ENCODE results near the gene JAKMIP2. TPM values are rescaled to one million over a fixed set of nuclear protein-coding genes. Genes with fewer than 3 reads are reported as not detected.

The JAKMIP2 gene
- polyA plus RNA-seq, 1 donor from 2014 or later = 46.3 TPM

DNA sequence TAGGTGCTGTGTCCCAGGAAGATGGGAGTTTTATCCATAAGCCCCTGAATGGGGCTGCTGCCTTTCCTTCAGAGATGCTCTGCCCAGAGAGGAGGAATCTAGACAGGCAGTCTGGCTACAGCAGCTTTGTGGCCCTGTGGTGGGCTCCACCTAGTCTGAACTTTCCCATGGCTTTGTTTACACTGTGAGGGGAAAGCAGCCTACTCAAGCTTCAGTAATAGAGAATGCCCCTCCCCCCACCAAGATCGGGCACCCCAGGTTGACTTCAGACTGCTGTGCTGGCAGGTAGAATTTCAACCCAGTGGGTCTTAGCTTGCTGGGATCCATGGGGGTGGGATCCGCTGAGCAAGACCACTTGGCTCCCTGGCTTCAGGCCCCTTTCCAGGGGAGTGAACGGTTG is 171.7 kb downstream of the JAKMIP2 start:
- H3K9me2 ChIP-seq (ENCODE audit: insufficient read depth, low read length) = no peaks in the 10 kb centered on the region
- H3K9me3 ChIP-seq (ENCODE audit: low read length) = no peaks in the 10 kb centered on the region
- no peak overlapping the region for H3K9ac ChIP-seq (ENCODE audit: low read length)
- H3K36me3 ChIP-seq (ENCODE audit: insufficient read depth, low read length) = peaks cover 5% of the 10 kb centered on the region
- no peak overlapping the region for H3K27ac ChIP-seq (ENCODE audit: low read length)
- no peak for TF ChIP-seq EZH2 (IDR thresholded peaks at IDR 0.05; ENCODE audit: borderline replicate concordance, insufficient read depth, low read length, poor library complexity, severe bottlenecking)
- TF ChIP-seq, protein P1, sequence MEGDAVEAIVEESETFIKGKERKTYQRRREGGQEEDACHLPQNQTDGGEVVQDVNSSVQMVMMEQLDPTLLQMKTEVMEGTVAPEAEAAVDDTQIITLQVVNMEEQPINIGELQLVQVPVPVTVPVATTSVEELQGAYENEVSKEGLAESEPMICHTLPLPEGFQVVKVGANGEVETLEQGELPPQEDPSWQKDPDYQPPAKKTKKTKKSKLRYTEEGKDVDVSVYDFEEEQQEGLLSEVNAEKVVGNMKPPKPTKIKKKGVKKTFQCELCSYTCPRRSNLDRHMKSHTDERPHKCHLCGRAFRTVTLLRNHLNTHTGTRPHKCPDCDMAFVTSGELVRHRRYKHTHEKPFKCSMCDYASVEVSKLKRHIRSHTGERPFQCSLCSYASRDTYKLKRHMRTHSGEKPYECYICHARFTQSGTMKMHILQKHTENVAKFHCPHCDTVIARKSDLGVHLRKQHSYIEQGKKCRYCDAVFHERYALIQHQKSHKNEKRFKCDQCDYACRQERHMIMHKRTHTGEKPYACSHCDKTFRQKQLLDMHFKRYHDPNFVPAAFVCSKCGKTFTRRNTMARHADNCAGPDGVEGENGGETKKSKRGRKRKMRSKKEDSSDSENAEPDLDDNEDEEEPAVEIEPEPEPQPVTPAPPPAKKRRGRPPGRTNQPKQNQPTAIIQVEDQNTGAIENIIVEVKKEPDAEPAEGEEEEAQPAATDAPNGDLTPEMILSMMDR (IDR thresholded peaks at IDR 0.05; ENCODE audit: poor library complexity, severe bottlenecking) = no peak
- TF ChIP-seq EP300 (conservative IDR thresholded peaks at IDR 0.05; ENCODE audit: poor library complexity, severe bottlenecking) = no peak
- no peaks in the 10 kb centered on the region for H4K20me1 ChIP-seq (ENCODE audit: insufficient read depth)
- H3K4me3 ChIP-seq (ENCODE audit: low read length) = no peak overlapping the region
- no peak overlapping the region for H2AFZ ChIP-seq (ENCODE audit: low read depth, low read length)
- no peaks in the 10 kb centered on the region for H3K27me3 ChIP-seq (ENCODE audit: insufficient read depth, low read depth, low read length)
- no peaks in the 10 kb centered on the region for H3F3A ChIP-seq (ENCODE audit: insufficient read depth, low read length, poor library complexity, severe bottlenecking)
- H3K79me2 ChIP-seq (replicated peaks; ENCODE audit: insufficient read depth, low read length) = no peaks in the 10 kb centered on the region
- H3K4me2 ChIP-seq (ENCODE audit: low read length) = no peak overlapping the region

DNA sequence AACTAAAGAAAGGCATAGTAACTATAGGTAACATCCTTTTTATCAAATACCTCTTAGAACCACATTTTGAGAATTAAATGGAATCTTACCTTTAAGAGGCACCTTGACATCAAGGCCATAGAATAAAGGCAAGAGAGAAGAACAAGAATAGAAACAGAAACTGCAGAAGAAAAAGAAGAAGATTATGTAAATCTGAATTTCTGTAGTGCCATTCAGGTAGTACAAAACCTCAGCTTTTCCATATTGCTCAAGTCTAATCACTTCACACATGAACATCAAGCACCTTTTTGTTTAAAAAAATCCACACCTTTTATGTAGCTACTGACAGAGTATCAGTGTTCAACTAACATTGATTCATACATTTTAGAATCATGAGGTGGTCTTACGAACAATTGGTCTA is 180.9 kb downstream of the JAKMIP2 start:
- Histone ChIP-seq H4K20me1 (ENCODE audit: insufficient read depth) (no peaks in the 10 kb centered on the region), H3K9ac (ENCODE audit: low read length) (no peak overlapping the region), H3K27ac (ENCODE audit: low read length) (no peak overlapping the region), H3K4me2 (ENCODE audit: low read length) (no peak overlapping the region), H3K36me3 (ENCODE audit: insufficient read depth, low read length) (peaks cover 18% of the 10 kb centered on the region), H3K79me2 (replicated peaks; ENCODE audit: insufficient read depth, low read length) (no peaks in the 10 kb centered on the region), H3K27me3 (ENCODE audit: insufficient read depth, low read depth, low read length) (no peaks in the 10 kb centered on the region), H3K4me3 (ENCODE audit: low read length) (no peak overlapping the region), H3K9me3 (ENCODE audit: low read length) (no peaks in the 10 kb centered on the region), H3K9me2 (ENCODE audit: insufficient read depth, low read length) (no peaks in the 10 kb centered on the region), H2AFZ (ENCODE audit: low read depth, low read length) (no peak overlapping the region), H3F3A (ENCODE audit: insufficient read depth, low read length, poor library complexity, severe bottlenecking) (no peaks in the 10 kb centered on the region)
- no peak for TF ChIP-seq RAD21 (conservative IDR thresholded peaks at IDR 0.05)
- TF ChIP-seq EP300 (conservative IDR thresholded peaks at IDR 0.05; ENCODE audit: poor library complexity, severe bottlenecking) = no peak
- no peak for TF ChIP-seq POLR2AphosphoS5 (IDR thresholded peaks at IDR 0.05)
- TF ChIP-seq TAF1 (IDR thresholded peaks at IDR 0.05; ENCODE audit: low read depth) = no peak
- TF ChIP-seq, protein P2, sequence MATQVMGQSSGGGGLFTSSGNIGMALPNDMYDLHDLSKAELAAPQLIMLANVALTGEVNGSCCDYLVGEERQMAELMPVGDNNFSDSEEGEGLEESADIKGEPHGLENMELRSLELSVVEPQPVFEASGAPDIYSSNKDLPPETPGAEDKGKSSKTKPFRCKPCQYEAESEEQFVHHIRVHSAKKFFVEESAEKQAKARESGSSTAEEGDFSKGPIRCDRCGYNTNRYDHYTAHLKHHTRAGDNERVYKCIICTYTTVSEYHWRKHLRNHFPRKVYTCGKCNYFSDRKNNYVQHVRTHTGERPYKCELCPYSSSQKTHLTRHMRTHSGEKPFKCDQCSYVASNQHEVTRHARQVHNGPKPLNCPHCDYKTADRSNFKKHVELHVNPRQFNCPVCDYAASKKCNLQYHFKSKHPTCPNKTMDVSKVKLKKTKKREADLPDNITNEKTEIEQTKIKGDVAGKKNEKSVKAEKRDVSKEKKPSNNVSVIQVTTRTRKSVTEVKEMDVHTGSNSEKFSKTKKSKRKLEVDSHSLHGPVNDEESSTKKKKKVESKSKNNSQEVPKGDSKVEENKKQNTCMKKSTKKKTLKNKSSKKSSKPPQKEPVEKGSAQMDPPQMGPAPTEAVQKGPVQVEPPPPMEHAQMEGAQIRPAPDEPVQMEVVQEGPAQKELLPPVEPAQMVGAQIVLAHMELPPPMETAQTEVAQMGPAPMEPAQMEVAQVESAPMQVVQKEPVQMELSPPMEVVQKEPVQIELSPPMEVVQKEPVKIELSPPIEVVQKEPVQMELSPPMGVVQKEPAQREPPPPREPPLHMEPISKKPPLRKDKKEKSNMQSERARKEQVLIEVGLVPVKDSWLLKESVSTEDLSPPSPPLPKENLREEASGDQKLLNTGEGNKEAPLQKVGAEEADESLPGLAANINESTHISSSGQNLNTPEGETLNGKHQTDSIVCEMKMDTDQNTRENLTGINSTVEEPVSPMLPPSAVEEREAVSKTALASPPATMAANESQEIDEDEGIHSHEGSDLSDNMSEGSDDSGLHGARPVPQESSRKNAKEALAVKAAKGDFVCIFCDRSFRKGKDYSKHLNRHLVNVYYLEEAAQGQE (IDR thresholded peaks at IDR 0.05; ENCODE audit: borderline replicate concordance) = no peak
- TF ChIP-seq SMC3 (conservative IDR thresholded peaks at IDR 0.05; ENCODE audit: poor library complexity) = no peak
- TF ChIP-seq MXI1 (conservative IDR thresholded peaks at IDR 0.05; ENCODE audit: poor library complexity, severe bottlenecking) = no peak
- no peak for TF ChIP-seq EZH2 (IDR thresholded peaks at IDR 0.05; ENCODE audit: borderline replicate concordance, insufficient read depth, low read length, poor library complexity, severe bottlenecking)
- TF ChIP-seq, protein P1 (IDR thresholded peaks at IDR 0.05; ENCODE audit: poor library complexity, severe bottlenecking) = no peak
